Kidney (tissue), 14 donors: ENCODE measurements around the gene MFGE8. TPM values are rescaled to one million over a fixed set of nuclear protein-coding genes. Genes with fewer than 3 reads are reported as not detected.

Experiments used
- DNase-seq, 5 donors: peaks; one replicate each; pipeline ENCODE4 v3.0.0-alpha.2; 2013 to 2020
- FAIRE-seq: peaks from 2 replicates; lab custom pipeline; 2012; peaks lifted over from hg19 to GRCh38; lab: Jason Lieb, UNC
- H3K27ac ChIP-seq, 2 donors: one replicate each; pipeline ENCODE4 v1.7.0; 2013; ENCODE audit warnings: low read depth in 2 of 2, low read length in 2 of 2, inconsistent platforms in 1 of 2
- H3K27me3 ChIP-seq: one replicate; pipeline ENCODE4 v1.7.1; 2013; ENCODE audit warnings: low read length, inconsistent platforms; ENCODE audit not compliant: control insufficient read depth, insufficient read depth
- H3K36me3 ChIP-seq, 3 donors: one replicate each; pipeline versions ENCODE4 v1.7.0 to v1.7.1; 2013; ENCODE audit warnings: low read length in 3 of 3, control low read depth in 1 of 3, inconsistent platforms in 1 of 3; ENCODE audit not compliant: insufficient read depth in 3 of 3, control insufficient read depth in 2 of 3
- H3K4me1 ChIP-seq, 3 donors: one replicate each; pipeline versions ENCODE4 v1.7.0 to v1.7.1; 2013; ENCODE audit warnings: low read length in 3 of 3, inconsistent platforms in 1 of 3, low read depth in 1 of 3; ENCODE audit not compliant: control insufficient read depth in 2 of 3, insufficient read depth in 2 of 3
- H3K4me3 ChIP-seq, 3 donors: one replicate each; pipeline versions ENCODE4 v1.7.0 to v1.8.1; 2013; ENCODE audit warnings: low read length in 3 of 3, control low read depth in 1 of 3, inconsistent platforms in 1 of 3
- H3K9ac ChIP-seq, 3 donors: one replicate each; pipeline versions ENCODE4 v1.7.0 to v1.7.1; 2013; ENCODE audit warnings: low read length in 3 of 3, control low read depth in 1 of 3, inconsistent platforms in 1 of 3
- H3K9me3 ChIP-seq, 3 donors: one replicate each; pipeline versions ENCODE4 v1.7.0 to v1.7.1; 2013; ENCODE audit warnings: low read length in 3 of 3, control low read depth in 1 of 3, inconsistent platforms in 1 of 3; ENCODE audit not compliant: control insufficient read depth in 2 of 3, insufficient read depth in 1 of 3
- intact Hi-C: fragments of 100-400 bp; cut with DNase I; formaldehyde crosslinking; loops from one replicate; pipeline ENCODE4 v1.11.1; 2022
- polyA plus RNA-seq: library from polyadenylated mRNA; stranded (reverse); fragments of 350-450 nt; fragmentation: Illumina TruSeq; extraction: RNeasy Lipid Tissue Mini Kit (QIAGEN cat#74804); gene quantifications from one replicate; pipeline ENCODE4 v1.2.3, GENCODE V29; 2014; ENCODE audit warnings: low read depth, low replicate concordance; ENCODE audit not compliant: insufficient read depth
- total RNA-seq: library from RNA; stranded (reverse); fragmentation: NEBNext Ultra II Directional; extraction: Animal tissue kit (Norgen Biotek cat#: 25700); gene quantifications from one replicate; pipeline ENCODE4 v1.2.1, GENCODE V29; 2021
- TF ChIP-seq, protein P1 (sequence below): IDR thresholded peaks from 3 replicates; pipeline ENCODE4 v1.5.1; 2012; ENCODE audit warnings: mild to moderate bottlenecking, moderate library complexity, borderline replicate concordance; ENCODE audit not compliant: insufficient read depth; ENCODE audit errors: extremely low read depth
- donor health status: control.
- donor health status: control.
- donor health status: control.
- donor health status: control.
- donor health status: control.
- donor health status: DM: yes; HTN: yes; CAD: no.
- donor health status: Normal renal cell carcinoma (clear cell type).

MFGE8 gene
- total and polyA plus RNA-seq, 2 donors from 2014 or later, result 88.0 to 184 TPM

DNA sequence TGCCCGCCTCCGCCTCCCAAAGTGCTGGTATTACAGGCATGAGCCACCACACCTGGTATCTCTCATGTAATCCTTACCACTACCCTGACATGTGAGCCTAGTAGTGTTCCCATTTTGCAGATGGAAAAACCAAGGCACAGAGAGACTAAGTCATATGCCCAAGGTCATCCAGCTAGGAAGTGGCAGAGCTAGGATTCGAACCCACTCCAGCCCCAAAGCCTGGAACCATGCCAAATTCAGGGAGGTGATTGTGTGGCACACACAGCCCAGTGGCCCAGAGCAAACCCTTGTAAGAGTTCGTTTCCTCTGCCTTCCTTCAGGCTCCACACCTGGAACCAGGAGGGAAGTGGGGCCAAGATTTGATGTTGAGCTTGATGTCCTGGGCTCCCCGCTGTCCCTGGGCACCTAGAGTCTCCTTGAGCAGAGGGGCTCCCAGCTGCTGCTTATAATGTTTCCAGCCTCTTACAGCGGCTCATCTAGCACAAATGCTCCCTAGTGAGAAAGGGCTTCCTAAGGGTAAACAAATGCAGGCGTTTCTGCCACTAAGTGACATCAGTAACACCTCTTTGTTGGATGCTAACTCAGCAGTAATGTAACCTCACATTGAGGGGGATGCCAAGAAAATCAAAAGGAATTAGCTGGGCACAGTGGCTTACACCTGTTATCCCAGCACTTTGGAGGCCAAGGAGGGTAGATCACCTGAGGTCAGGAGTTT lies 21.5 kb downstream of the MFGE8 start:
- DNase-seq (no peak), FAIRE-seq (no peak)
- no peak overlapping the region for H3K27ac ChIP-seq
- H3K36me3 ChIP-seq, result no peaks in the 10 kb centered on the region
- H3K4me3 ChIP-seq, result no peak overlapping the region
- H3K4me1 ChIP-seq, result peaks cover 0 to 14% (median 0%) of the 10 kb centered on the region in 3 donors
- H3K27me3 ChIP-seq, result peaks cover 2% of the 10 kb centered on the region
- no peaks in the 10 kb centered on the region for H3K9me3 ChIP-seq
- intact Hi-C loops, result no loop called here
- no peak overlapping the region for H3K9ac ChIP-seq
- TF ChIP-seq, protein P1, sequence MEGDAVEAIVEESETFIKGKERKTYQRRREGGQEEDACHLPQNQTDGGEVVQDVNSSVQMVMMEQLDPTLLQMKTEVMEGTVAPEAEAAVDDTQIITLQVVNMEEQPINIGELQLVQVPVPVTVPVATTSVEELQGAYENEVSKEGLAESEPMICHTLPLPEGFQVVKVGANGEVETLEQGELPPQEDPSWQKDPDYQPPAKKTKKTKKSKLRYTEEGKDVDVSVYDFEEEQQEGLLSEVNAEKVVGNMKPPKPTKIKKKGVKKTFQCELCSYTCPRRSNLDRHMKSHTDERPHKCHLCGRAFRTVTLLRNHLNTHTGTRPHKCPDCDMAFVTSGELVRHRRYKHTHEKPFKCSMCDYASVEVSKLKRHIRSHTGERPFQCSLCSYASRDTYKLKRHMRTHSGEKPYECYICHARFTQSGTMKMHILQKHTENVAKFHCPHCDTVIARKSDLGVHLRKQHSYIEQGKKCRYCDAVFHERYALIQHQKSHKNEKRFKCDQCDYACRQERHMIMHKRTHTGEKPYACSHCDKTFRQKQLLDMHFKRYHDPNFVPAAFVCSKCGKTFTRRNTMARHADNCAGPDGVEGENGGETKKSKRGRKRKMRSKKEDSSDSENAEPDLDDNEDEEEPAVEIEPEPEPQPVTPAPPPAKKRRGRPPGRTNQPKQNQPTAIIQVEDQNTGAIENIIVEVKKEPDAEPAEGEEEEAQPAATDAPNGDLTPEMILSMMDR, result no peak

DNA sequence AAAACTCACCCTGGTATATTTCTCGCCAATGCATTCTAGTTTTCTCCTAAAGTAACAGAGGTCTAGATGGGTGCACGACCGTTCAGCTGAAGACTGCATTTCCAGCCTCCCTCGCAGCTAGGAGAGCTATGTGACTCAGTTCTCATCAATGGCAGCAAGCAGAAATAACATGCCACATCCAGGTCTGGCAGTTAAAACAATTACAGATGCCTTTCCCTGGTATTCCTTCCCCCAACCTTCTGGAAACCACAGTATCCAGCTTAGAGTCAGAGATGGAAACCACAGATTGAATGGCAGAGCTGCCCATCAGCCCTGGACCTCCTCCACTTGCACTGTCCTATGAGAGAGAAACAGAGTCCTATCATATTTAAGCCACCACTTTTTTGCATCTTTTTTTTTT lies 22.7 kb downstream of the MFGE8 start:
- Histone ChIP-seq H3K27ac (no peak overlapping the region), H3K4me1 (peaks cover 0 to 13% (median 0%) of the 10 kb centered on the region in 3 donors), H3K36me3 (no peaks in the 10 kb centered on the region), H3K4me3 (no peak overlapping the region), H3K9ac (no peak overlapping the region), H3K9me3 (no peaks in the 10 kb centered on the region), H3K27me3 (peaks cover 2% of the 10 kb centered on the region)
- intact Hi-C loops, result no loop called here
- TF ChIP-seq, protein P1, result no peak
- no peak for FAIRE-seq
- DNase-seq, result no peak

DNA sequence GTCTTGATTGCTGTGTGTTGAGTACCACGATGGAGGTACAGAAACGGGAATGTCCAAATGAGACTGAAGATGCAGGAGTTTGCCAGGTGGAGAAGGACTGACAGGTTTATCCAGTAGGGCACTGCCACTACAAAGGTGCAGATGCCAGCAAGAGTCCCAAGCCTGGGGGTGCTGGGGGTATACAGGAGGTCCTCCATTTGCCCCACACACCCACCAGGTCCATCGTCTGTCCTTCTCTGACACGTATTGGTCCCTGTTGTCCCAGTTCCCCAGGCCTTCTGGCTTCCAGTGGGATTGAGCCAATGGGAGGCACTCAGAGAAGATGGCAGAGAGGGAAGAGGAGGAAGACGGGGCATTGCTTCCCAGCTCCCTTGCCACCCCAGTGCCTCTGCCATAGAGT lies 24.5 kb downstream of the MFGE8 start:
- H3K4me3 ChIP-seq, result no peak overlapping the region
- FAIRE-seq, result no peak
- intact Hi-C loops, result no loop called here
- DNase-seq, result no peak
- H3K27ac ChIP-seq, result no peak overlapping the region
- TF ChIP-seq, protein P1, result no peak
- no peaks in the 10 kb centered on the region for H3K36me3 ChIP-seq
- H3K9me3 ChIP-seq, result no peaks in the 10 kb centered on the region
- H3K9ac ChIP-seq, result no peak overlapping the region
- H3K4me1 ChIP-seq, result no peaks in the 10 kb centered on the region
- no peaks in the 10 kb centered on the region for H3K27me3 ChIP-seq
